GM20000 (cell line): ENCODE measurements around the gene SLC17A9.

Experiments
- DNase-seq: peaks from one replicate; pipeline ENCODE4 v3.0.0; 2012; ENCODE audit warnings: low spot score
- TF ChIP-seq, protein P1 (sequence below): IDR thresholded peaks from 2 replicates; pipeline ENCODE4 v1.5.1; 2012; ENCODE audit warnings: mild to moderate bottlenecking, control low read depth; ENCODE audit errors: extremely low read depth, missing control alignments

Gene SLC17A9

DNA sequence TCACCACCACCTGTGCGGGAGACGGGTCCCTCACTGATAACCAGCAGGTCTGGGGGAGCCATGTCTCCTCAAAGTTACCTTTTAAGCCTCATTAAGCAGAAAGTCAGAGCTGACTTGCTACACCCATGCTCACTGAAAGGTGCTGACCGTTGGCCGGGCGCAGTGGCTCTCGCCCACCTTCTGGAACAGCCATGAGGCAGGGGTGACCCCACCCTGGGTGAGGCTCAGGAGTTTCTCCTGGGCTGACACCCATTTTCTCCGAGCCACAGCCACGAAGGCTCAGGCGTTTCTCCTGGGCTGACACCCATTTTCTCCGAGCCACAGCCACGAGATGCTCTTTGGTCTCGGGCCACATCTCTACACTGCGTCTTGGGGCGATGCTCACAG is 44.1 kb downstream of the SLC17A9 start:
- TF ChIP-seq, protein P1, sequence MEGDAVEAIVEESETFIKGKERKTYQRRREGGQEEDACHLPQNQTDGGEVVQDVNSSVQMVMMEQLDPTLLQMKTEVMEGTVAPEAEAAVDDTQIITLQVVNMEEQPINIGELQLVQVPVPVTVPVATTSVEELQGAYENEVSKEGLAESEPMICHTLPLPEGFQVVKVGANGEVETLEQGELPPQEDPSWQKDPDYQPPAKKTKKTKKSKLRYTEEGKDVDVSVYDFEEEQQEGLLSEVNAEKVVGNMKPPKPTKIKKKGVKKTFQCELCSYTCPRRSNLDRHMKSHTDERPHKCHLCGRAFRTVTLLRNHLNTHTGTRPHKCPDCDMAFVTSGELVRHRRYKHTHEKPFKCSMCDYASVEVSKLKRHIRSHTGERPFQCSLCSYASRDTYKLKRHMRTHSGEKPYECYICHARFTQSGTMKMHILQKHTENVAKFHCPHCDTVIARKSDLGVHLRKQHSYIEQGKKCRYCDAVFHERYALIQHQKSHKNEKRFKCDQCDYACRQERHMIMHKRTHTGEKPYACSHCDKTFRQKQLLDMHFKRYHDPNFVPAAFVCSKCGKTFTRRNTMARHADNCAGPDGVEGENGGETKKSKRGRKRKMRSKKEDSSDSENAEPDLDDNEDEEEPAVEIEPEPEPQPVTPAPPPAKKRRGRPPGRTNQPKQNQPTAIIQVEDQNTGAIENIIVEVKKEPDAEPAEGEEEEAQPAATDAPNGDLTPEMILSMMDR: no peak
- DNase-seq: no peak

DNA sequence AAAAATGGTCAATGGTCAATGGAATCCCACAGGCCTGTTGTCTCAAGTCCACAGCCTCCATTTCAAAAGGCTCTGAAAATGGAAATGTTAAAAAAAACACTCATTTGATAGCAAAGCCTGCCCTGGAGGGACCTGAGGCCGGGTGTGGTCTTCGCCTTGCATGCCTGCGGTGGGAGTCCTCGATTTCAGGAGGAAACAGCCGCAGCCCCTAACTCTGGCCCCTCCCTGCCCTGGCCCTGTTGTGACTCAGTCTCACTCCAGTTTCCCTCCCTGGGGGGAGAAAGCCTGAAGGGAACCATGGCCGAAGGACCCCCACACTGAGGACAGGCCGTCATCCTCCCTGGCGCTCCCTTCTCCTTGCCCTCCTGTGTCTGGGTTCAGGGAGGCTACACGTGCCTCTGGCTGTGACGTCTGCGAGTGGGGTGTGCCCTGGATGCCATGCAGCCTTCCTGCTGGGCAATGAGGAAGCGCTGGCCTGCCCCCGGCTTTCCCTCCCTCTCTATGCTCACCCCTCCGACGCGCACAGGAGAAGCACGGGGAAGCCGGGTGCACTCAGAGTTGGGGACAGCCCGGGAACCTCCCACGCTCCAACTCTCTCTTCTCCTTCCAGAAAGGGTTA is 45.0 kb downstream of the SLC17A9 start:
- no peak for DNase-seq
- TF ChIP-seq, protein P1: no peak

GRCh38 chr20:62998449-62998848 is 45.9 kb downstream of the SLC17A9 start:
- TF ChIP-seq, protein P1: no peak
- no peak for DNase-seq

DNA sequence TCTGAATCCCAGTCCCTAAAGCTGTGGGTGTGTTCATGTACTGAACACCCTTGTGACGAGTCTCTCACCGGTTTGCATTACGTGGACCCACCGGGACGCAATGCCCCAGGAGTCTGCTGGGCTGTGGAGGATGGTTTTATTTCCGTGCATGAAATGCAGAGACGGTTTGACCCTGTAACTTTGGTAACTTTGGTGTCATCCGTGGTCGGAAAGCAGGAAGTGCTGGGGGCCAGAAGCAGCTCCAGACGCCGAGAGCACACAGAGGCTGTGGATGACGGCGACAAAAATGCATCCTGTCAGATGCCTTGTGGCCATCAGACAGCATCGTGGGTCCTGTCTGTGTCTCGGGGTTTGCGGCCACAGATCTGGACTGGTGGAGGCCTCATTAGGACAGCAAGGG is 47.1 kb downstream of the SLC17A9 start:
- TF ChIP-seq, protein P1: no peak
- DNase-seq: no peak

GRCh38 chr20:63000036-63000435 is 47.5 kb downstream of the SLC17A9 start:
- TF ChIP-seq, protein P1: no peak
- DNase-seq: no peak

- no peak for DNase-seq
- TF ChIP-seq, protein P1: no peak
These were observed 48.4 kb downstream of the SLC17A9 start for GRCh38 chr20:63000958-63001357.

GRCh38 chr20:63002511-63002910 is 50.0 kb downstream of the SLC17A9 start:
- TF ChIP-seq, protein P1: no peak
- no peak for DNase-seq
